ENCODE results near the gene CLASP1. TPM values are rescaled to one million over a fixed set of nuclear protein-coding genes. Genes with fewer than 3 reads are reported as not detected.

Gene CLASP1
- polyA plus RNA-seq, 10 donors, result 44.5 to 75.7 (median 54.0) TPM

DNA sequence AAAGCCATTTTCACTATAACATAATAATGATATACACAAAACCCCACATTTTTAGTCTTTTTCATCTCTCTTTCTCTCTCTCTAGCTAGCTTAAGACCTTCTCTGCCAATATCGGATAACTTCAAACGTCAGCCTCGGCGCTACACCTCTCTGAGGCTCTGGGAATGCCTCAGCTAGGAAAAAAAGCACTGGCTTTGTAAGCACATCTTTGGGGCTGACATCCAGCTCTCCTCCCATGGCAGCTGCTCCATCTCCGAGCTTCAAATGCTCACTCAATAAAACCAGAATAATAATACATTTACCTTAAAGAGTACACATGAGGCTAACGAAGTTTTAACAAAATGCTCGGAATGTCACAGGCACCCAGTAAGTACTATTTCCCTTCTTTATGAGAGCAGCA lies 107.8 kb downstream of the CLASP1 start:
- no peak for DNase-seq

DNA sequence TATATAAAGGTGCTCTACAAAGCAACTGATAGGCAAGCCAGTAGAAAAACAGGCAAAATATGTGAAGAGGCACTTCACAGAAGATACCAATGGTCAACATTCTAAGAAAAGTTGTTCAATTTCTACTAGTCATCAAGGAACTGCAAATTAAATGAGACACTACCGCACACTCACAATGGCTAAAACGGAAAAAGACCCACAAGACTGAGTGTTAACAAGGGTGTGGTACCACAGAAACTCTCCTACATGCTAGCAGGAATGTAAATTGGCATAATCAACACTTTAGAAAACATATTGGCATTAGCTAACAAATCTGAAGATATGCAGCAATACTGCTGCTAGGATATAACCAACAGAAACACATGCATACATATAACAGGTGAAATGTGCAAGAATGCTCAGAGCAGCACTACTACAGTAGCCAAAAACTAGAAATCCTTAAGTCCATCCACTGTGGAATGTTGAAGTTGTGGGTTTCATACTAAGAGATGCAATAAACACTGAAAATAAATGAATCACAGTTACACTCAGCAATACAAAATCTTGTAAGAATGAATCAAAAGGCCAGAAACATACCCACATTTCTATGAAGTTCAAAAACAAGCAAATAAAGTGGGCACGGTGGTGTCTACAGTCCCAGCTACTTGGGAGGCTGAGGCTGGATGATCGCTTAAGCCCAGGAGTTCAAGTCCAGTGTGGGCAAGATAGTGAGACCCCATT lies 109.4 kb downstream of the CLASP1 start:
- no peak for DNase-seq

DNA sequence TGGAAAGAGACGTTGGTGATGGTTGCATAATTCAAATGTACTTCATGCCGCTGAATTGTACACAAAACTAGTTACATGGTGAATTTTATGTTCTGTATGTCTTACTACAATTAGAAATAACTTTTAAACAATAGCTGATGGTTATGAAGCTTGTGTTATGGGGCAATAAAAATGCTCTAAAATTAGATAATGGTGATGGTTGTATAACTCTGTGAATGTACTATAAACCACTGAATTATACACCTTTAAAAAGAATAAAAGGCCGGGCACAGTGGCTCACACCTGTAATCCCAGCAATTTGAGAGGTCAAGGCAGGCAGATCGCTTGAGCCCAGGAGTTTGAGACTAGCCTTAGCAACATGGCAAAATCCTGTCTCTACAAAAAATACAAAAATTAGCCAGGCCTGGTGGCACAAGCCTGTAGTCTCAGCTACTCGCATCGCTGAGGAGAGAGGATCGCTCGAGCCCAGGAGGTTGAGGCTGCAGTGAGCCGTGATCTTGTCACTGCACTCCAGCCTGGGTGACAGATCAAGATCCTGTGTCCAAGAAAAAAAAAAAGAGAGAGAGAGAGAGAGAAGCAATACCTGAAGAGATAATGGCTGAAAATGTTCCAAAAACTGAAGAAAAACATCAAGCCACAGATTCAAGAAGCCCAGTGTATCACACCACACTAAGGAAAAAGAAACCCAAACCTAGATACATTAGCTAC lies 112.3 kb downstream of the CLASP1 start:
- DNase-seq, result no peak

DNA sequence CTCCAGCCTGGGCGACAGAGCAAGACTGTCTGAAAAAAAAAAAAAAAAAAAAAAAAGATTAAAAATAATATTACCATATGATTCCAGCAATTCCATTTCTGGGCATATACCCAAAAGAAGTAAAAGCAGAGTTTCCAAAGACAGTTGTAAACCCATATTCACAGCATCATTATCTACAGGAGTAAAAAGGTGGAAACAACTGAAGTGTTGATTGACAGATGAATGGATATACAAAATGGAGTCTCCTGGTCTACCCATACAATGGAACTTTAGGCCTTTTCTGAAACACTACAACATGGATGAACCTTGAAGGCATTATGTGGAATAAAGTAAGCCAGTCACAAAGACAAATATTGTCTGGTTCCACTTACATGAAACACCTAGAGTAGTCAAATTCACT lies 112.9 kb downstream of the CLASP1 start:
- no peak for DNase-seq

DNA sequence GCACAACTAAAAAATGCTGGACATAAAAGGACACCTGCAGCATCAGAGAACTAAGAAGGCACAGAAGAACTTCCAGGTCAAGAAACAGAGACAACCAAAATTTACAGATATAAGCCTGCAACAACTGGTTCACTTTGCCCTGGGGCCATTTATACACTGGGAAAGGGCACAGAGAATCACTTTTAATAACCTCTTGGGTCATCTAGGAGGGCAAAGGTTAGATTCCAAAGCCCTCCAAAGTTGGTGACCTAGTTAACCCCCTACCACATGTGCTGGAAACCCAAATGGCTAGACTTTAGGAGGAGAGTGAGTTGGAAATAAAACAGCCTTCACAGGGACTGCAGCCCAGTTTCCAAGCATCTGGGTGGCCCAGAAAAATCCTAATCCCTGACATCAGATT lies 115.3 kb downstream of the CLASP1 start:
- DNase-seq, result no peak

DNA sequence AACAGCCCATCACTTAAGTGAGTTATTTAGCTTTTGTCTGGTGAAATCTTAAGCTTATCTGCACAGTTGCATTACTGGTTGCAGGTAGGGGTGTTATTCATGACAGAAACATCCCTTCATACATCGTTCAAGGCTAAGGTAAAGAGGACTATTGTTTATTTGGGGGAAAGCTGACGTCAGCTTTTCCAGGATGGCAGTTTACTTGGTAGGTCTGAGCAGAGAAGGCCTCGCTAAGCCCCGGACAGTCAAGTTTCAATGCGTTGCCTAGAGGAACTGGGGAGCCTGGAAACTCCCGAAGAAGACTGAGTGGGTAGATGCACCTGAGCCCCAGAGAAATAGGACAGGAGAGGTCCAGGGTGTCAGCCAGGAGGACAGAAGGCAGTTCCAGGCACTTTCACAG lies 116.4 kb downstream of the CLASP1 start:
- DNase-seq, result no peak

DNA sequence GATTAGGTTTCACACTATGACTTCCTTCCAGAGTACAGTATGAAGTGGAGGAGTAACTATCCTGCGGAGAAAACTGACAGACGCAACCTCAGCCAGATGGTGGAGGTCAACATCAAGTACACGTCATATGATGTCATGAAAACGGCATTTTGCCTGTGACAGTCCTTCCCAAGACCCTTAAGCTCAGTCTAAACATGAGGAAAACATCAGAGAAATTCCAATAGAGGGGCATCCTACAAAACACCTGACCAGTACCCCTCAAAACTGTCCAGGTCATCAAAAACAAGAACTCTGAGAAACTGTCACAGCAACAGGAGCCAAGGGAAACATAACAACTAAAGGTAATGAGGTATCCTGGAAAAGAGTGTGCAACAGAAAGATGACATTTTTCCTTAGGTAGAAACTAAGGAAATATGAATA lies 116.9 kb downstream of the CLASP1 start:
- peak in 2 of 3 donors; percentile 39 to 52 for DNase-seq

DNA sequence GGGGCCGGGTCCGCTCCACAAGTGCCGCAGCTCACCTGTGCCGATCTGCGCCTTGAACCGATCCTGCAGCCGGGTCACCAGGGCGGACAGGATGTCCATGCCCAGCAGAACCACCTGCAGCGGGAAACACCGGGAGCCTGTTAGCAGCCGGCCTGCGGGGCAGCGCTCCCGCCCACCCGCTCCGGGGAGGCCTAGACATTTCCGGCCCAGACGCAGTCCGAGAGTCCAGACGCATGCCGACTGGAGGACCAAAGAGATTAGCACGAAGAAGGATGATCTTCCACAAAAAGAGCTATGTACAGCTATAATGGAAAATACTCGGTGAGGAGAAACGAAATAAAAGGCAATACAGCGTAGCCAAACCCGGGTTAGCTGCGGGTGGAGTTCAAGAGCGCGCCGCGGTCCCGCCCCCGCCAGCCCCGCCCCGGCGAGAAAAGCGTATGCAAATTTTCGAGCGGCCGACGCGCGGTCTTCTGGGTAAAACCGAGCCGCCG lies 119.0 kb downstream of the CLASP1 start:
- DNase-seq, result peak; percentile 86 to 97 (median 88)

DNA sequence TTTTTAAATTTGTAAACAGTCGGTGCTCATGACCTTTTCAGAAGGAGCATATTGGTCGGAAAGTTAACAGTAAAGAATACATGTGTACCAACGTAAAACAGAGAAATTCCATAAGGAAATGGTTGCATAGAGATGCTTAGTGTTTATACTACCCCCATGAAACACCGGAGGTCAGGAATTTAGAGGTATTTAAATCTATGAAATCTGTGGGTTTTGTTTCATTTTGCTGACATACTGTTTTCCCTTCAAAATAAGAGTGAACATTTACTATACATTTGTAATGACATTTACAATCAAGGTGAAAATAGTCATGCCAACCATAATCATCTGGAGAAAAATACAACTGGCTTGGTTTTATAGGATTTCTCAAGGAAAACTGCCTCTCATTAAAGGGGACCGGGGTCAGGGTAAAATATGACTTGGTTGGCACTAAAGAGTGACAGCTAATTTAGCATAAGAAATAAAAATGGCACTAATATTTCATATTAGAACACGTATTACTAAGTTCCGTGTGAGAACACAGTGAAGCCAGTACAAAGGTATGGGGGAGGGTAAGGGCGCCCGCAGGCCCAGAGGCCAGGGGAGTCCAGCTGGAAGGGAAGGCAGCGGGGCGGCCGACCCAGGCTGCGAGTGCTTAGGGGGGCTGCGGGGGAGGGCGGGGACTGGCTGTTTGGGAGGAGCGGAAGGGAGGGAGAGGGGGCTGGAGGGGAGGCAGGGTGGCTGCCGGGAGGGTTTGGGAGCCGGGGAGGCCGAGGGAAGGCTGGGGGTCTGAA lies 119.6 kb downstream of the CLASP1 start:
- DNase-seq, result peak in 2 of 3 donors; percentile 62 to 87

DNA sequence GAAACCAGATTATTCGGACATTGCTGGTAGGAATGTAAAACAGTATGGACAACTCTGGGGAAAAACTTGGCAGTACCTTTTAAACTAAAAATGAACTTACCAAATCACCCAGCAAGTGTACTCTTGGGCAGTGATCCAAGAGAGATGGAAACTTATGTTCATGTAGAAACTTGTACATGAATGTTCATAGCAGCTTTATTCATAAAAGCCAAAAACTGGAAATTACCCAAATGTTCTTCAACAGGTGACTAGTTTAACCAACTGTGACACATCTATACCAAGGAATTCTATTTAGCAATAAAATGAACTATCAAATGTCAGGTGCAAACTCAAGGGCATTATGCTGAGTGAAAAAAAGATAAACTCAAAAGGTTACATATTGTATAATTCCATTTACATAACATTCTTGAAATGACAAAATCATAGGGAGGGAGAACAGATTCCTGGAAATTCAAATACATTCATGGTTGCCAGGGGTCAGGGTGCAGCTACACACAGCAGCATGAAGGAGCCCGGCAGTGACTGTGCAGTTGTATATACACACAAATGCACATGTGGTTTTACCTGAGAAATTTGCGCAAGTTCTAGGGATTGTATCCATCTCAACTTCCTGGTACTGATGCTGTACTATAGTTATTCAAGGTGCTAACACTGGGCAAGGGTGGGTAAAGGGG lies 122.1 kb downstream of the CLASP1 start:
- peak in 2 of 3 donors; percentile 25 to 39 for DNase-seq

DNA sequence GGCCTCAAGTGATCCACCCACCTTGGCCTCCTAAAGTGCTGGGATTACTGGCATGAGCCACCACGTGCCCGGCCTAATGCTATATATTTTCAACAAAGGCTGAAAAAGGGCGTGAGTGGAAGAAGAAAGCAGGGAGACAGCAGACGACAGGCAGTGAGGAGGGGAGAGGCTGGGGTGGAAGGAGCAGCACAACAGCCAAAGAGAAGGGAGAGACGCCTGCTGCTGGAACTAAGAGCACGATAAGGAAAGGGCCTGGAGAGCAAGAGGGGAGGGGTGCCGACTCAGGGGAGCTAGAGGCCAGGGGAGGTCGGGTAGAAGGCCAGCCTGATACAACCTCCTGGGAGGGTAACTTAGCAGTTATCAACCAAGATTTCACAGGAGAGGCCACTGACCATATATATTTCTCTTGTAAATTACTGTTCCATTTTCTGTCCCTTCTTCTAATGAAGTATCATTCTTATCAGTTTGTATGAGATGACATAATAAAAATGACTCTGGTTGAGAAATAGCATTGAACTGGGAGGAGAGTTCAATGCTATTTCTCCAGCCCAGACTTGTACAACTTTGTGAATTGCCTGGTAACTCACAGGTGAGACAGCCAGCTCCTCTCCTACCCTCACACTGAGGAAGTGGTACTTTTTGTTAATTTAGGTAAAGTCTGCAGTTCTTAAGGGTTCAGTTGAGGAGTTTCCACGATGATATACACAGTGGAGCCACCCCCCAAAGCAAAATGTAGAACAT lies 124.4 kb downstream of the CLASP1 start:
- DNase-seq, result no peak

DNA sequence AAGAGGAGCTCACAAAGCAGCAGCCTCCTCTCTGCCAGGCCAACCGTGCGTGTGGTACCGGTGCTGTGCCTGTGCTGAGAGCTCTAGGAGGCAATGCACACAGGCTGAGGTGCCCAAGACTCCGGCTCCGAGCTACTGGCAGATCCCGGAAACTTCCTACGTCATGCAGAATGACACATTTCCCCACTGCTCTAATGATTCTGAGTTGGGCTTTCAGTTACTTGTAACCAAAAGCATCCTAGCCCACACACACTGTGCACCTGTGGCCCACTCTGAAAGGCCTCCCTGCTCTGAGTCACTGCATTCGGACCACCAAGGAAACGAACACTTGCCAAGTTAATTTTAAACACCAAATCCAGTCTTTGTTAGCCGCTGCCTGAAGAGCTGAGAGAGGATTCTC lies 127.9 kb downstream of the CLASP1 start:
- DNase-seq, result peak in 2 of 3 donors; percentile 33 to 40

DNA sequence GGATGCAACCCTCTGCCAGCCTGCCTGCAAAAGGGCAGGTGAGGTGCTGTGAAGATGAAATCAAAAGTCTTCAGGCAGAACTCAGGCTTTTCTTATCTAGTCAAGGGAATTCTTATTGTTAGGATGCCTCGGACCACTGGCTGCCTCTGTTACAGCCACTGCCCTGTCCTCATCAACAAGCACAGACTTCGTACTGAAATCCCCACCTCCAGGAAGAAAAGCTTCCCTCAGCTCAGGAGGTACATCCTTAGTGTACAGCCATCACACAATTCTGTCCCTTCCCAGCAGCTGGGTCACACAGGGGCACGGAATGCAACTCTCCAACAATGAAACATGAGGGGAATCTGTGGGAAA lies 128.6 kb downstream of the CLASP1 start:
- DNase-seq, result no peak

DNA sequence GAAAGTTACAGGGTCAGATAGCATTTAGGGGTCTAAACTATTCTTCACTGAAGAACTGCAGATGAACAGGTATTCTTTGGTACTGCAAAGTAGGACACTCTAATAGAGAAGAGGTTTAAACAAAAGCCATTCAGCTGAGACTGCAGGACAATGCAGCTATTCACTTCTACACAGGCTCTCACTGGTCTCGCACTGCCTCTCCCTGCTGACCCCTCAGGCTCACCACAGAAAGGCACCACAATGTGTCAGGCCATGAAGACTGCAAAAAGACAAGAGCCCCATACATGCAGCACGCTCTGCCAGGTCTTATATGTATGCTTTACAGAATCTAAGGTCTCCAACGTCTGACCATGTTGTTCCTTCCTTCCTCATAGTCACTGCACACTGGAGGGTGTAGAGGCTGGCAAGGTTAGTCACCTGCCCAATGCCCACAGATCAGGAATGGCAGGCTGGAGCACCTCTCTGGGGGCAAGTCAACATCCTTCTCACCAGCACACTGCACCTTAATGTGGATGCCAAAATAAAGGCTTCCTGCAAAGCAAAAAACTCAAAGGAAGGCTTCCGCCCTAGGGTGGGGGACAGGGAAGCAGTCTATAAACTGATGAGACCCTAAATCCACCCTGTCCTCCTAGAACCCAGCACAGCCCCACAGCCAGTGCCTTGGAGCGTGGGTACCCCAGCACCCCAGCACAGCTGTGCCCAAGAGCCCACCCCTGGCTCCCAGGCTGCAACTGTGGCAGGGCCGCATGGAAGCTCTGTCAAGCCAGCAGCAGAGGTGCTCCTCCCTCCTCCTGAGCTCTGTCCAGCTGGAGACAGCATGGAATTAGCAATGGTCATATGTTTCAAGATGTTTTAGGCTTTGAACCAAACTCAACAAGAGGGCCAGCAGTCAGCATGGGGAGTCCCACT lies 129.3 kb downstream of the CLASP1 start:
- DNase-seq, result no peak

DNA sequence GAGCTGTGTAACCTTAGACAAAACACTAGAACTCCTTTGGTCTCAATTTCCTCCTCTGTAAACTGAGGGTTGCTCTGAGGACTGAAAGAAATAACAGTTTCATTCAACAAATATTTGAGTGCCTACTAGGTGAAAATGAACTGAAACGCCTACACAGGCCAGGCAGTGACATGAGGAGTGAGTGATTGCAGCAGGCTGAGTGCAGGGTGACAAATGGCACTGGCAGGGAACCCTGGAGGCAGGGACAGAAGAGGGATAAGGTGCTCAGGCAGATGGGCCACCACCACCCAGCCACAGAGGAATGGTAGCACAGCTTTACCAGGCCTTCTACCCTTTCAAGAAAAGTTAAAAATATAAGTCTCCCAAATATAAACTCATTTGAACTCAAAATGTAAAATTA lies 130.1 kb downstream of the CLASP1 start:
- DNase-seq, result no peak

DNA sequence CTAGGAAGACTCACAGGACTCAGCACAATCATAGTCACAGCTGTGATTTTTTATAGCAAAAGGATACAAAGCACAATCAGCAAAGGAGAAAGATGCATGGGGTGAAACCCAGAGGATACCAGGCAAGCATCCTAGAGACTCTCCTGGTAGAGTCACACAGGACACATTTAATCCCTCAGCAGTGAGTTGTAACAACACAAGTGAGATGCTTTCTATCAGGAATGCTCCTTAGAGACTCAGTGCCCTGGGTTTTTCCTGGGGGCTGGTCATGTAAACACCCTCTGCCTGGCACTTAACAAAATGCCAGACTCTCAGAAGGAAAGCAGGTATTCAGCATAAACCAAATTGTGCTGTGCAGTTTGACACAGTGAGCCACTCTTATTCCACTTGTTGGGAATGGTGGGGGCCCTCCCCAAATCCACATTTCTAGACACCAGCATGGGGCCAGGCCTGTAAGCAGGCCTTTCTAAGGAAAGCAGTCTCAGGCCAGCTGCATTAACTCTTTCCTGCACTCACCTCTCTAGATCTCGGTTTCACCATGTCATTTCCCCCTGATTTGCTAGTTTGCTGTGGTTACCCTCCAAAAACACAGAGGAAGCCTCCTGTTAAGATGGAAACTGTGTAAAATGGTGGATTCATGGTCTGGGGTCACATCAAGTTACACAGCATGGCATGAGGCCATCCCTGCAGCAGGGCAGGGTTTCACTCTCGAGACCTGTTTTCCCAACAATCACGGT lies 135.5 kb downstream of the CLASP1 start:
- no peak for DNase-seq

DNA sequence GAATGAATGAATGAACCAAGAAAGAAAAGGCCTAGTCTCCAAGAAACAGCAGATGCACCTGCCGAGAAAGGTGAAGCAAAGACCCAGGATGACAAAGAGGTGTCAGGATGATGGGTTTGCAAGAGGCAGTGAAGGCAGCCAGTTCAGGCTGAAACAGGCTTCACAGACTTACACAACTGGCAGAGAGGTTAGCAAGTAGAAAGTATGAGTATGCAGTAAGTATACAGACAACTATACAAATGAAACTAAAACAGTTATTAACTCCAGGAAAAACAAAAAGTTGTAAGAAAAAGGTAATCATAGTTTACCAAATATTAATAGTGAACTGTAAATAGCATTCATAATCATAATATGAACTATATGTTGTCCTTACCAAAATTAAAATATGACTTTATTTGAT lies 138.4 kb downstream of the CLASP1 start:
- DNase-seq, result no peak

DNA sequence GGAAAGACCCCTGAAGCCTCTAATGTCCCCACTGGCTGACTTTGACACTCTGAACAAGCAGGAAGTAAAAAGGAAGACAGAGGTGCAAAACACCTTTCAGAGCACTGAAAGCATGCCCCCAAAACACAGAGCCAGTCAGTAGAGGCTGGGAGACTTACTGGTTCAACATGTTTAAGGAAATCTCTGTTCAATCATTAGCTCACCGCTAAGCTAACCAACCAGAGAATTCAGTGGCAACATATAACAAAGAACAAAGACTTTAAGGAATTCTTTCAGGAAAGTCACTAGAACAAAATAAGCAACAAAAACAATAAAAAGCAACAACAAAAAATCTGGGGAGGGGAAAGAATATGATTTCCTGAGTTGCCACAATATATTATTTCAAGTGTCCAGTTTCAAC lies 142.6 kb downstream of the CLASP1 start:
- no peak for DNase-seq

DNA sequence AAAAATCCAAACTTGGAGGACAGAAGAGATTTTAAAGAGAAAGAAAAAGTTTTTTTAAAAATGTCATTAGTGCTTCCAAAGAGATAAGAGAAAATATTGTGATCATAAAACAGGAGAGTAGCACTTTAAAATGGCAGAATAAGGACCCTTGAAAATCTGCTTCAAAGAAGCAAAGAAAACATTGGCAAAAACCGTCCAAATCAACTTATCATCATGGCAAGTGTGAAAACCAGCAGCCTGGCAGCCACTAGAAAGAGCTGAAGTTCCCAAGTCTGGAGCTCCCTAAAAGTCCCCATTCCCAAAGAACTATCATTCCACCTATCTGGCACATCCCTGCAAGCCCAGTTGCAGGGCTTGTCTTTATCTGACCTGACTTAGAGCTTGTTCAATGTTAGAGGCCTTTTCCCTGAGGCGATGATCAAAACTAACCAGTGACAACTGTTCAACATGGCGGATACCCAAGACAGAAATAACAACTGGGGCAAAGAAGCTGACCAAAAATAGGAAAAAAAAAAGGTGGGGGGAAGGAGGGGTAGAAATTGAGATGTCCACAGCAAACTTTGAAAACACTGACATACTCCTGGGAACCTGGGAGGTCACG lies 143.2 kb downstream of the CLASP1 start:
- DNase-seq, result no peak
